Activated T-cell treated with anti-CD3 and anti-CD28 coated beads for 1 hour (primary cell): ENCODE measurements around the gene UTY.
A peak's percentile ranks its signal among the peaks of the same experiment; 100 is the strongest.

Experiments used
- DNase-seq: peaks from one replicate; pipeline ENCODE4 v3.0.0-alpha.2; 2020; ENCODE audit warnings: low read depth

UTY gene

DNA sequence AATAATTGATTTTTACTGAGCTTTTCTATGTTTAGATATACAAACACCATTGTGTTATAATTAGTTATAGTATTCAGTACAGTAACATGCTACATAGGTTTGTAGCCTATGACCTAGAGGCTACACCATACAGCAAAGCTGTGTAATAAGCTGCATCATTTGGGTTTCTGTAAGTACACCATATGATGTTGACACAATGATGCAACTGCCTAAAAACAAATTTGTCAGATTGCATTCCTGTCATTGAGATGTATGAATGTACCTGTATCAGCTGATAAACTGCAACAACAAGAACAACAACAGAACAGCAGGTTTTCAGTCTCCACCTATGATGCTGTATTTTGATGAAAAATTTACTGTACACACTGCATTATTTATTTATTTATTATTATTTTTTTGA, 64.3 kb downstream of the UTY start:
- no peak for DNase-seq

DNA sequence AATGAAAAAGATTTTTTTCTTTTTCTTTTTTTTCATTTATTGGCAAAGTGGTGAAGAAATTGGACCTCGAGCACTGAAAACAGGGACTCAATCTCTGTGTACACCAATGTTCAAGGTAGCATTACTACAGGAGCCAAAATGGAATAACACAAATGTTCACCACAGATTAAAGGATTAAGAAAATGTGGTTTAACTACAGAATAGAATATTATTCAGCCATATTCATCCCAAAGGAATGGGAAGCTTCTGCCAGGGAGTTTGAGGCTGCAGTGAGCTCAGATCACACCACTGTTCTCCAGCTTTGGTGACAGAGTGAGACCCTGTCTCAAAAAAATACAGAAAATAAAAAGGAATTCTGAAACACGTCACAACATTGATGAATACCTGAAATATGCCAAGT, 81.0 kb downstream of the UTY start:
- no peak for DNase-seq

DNA sequence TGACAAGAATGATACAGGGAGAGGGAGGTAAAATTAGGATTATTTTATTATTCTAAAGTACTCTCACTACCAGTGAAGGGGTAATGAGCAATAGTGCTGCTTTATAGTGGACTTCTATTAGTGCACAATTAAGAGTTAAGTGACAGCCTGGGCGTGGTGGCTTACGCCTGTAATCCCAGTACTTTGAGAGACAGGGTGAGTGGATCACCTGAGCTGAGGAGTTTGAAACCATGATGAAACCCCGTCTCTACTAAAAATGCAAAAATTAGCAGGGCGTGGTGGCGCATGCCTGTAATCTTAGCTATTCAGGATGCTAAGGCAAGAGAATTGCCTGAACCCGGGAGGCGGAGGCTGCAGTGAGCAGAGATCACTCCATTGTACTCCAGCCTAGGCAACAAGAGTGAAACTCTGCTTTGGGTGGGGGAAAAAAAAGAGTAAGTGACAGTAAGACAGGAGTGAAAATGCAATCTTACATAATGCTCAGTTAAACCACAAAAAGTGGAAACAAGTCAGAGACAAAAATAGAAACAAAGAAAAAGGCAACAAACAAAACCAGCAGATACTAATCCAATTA, 98.6 kb downstream of the UTY start:
- no peak for DNase-seq

DNA sequence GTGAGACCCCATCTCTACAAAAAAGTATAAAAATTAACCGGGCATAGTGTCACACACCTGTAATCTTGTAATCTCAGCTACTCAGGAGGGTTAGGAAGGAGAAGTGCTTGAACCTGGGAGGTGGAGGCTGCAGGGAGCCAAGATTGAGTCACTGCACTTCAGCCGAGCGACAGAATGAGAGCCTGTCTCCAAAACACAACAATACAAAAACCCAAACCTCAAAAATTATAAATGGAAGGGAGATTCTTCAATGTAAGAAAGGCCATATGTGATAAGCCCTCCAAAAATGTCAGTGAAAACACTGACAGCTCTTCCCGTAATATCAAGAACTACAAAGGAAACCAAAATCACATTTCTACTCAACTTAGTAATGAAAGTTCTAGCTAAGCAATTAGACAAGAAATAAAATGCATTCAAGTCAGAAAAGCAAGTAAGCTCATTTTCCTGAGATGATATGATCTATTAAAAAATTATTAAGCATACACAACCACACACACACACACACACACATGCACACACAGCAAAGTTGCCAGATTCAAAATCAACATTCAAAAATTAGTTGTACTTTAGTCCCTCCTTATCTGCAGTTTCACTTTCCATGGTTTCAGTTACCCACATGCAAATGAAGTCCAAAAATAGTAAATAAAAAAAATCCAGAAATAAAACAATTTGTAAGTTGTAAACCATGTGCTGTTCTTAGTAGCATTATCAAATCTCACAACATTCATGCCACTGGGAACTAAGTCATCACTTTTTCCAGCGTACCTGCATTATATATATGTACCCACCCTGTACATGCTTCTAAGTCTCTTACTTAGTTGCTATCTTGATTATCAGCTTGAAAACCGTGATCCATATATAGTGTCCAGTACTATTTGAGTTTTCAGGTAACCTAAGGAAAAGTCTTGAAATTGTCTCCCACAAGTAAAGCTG, 108.7 kb downstream of the UTY start:
- no peak for DNase-seq

DNA sequence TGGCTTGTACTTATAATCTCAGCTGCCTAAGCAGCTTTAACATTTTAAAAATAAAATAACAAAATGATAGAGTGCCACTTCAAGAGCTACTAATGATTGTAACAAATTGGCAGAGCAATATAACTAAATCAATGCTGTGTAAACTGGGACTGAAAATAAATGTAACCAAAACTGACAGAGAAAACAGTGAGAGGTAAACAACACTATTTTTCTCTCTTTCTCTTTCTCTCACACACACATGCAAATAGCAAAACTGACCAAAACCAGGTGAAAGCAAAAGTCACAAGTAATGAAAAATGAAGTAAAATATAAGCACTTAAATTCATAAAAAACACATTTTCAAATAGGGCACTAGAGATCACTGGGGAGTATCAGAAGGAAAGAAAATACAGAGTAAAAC, 109.6 kb downstream of the UTY start:
- DNase-seq, result no peak

DNA sequence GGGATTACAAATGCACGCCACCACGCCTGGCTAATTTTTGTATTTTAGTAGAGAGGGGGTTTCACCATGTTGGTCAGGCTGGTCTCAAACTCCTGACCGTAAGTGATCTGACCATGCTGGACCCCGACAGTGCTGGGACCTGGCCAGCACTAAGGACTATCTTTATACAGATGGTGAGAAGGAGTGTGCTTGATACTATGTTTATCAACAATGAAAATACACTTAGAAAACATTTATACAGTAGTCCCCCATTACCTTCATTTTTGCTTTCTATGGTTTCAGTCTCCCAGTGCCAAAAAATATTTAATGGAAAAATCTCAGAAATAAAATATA, 111.4 kb downstream of the UTY start:
- no peak for DNase-seq

DNA sequence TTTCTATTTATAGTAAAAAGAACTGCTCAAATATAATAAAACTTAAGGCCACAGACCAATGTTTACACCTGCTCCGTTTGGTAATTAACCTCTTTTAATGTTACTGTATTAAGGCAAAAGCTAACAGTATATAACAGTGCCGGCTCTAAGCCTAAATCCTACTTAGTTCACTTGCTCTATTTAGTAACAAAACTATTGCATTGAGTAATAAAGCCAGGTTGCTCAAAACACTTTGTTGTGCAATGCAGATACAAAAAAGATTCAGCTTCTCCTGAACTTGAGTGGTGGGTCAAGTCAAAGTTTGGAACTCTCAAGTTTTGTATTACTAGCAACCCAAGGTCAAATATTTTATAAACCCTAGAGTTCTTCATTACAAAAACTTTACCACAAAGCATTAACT, 116.2 kb downstream of the UTY start:
- DNase-seq, result no peak

DNA sequence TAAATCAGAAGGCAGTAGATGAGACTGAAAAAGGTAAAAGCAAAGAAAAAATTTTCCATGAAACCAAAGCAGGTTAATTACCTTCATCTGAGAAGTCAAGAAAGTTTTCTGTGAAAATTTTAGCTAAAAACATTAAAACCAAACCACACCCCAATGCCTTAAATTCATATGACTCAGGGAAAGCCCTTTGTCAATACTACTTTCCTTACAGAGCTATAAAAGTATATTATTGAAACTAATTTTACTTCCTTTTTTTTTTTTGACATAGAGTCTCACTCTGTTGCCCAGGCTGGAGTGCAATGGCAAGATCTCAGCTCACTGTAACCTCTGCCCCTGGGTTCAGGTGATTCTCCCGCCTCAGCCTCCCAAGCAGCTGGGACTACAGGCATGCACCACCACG, 117.2 kb downstream of the UTY start:
- DNase-seq, result no peak

DNA sequence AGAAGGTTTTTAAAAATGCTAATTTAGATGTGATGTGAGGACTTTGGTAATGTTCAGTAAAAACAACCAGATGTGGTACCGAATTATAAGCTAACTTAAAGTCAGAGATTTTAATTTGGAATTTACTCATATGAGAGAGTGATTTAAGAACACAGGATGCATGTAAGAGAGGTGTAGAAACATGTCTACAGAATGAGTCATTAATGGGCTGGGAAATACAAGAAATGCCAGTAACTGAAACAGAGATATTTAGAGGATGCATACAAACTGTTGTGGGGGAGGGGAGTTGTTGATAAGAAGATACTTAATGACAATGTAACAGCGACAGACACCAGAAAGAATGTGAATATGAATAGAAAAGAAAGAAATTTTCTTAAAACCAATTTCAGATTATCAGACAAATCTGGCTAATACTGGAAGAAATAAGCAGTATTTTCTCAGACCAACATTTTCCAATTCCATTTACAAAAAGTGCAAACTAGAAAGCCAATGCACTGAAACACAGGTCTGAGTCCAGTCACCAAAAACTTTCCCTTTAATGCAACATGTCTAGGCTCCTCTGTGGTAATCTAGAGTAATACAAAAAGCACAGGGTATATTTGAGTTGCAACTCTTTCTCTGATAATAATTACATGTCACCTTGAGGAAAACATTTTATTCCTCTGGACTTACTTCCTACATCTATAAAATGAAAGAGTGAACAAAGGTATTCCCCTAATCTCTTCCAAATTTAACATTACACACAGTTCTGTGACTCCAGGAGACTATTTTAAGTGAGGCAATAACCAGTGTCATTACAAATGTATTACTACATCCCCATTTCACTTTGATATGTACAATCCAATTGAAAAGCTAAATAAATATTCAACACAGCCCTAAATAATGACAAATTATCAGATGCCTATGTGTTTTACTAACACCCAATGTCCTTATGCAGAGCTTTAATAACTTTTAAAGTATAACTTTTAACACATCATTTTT, 117.9 kb downstream of the UTY start:
- no peak for DNase-seq

DNA sequence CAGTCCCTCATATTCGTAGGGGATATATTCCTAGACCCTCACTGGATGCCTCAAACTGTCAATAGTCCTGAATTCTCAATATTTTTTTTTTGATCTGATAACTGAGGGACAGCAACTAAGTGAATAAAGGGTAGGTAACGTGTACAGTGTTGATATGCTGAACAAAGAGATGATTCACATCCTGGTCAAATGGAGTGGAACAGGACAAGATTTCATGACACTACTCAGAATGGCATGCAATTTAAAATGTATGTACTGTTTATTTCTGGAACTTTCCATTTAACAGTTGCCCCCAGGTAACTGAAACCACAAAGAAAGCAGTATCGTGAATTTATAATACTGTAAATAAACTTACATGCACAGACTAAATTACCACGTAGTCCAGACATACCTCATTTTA, 128.4 kb downstream of the UTY start:
- DNase-seq, result no peak

DNA sequence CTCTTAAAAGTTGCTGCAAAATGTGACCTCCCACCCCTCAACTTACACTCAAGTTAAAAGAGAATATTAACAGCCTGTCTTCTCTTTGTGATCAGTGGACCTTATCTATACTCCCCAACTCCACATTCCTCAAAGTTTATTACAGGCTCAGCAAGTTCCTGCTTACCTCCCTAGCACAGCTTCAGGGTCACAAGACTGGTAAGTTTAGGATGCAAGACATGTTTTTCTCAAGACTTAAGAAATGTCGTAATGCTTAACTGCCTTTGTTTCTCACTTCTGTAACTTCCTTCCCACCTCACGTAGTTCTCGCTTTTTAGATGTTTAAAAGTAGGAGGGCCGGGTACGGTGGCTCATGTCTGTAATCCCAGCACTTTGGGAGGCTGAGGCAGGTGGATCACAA, 132.7 kb downstream of the UTY start:
- DNase-seq, result no peak

DNA sequence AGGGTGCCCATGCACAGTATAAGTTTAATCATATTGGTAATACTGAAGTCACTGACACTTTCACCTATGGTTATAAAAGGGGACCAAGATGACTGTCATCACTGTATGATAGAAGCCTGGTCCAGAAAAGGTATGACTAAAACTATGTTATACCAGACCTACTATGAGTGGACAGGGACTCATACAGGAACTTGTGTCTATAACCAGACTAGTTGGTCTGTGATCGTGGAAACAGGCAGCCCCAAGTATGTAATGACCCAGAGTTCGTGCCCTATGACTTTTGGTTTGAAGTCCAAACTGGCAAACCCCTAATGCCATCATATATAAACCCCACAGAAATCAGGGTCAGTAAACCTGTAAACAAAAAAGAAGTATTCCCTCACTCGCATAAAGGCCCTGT, 134.3 kb downstream of the UTY start:
- DNase-seq, result no peak

DNA sequence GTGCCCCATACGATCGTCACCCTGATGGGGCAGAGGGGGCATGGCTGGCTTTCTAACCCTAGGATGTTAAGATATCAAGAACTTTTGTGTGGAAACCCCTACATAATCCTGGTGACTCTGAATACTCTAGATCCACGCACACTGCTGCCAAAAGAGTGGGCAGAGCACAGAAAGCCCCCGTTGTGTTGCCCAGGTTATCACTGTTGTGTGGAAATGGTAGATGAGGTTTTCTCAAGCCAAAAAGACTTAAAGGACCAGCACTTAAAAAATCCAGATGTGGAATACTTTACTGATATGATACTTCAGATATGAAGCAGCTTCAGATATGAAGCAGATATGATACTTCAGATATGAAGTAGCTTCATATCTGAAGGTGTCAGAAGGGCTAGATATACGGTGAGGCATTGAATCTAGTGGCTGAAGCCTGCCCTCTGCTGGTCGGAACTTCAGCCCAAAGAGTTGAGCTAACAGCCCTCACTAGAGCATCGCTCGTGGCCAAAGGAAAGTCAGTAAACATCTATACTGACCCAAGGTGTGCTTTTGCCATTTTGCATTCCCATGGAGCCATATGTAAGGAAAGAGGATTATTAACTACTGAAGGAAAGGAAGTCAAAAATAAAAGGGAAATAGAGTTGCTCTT, 136.4 kb downstream of the UTY start:
- peak; percentile 13 for DNase-seq

DNA sequence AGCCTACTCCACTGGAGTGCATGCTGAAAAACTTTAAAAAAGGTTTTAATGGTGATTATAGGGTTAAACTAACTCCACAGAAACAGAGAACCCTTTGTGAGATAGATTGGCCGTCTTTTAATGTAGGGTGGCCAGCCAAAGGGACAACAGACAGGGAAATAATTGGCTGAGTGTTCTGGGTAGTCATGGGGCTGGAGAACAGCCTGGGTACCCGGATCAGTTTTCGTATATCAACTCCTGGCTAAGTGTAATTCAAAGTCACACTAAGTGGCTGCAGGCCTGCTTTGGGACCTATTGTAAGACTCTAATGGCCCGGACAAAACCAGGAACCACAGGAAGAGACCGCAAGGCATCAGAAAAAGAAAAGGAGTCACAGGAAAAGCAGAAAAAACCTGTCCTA, 139.9 kb downstream of the UTY start:
- DNase-seq, result no peak

DNA sequence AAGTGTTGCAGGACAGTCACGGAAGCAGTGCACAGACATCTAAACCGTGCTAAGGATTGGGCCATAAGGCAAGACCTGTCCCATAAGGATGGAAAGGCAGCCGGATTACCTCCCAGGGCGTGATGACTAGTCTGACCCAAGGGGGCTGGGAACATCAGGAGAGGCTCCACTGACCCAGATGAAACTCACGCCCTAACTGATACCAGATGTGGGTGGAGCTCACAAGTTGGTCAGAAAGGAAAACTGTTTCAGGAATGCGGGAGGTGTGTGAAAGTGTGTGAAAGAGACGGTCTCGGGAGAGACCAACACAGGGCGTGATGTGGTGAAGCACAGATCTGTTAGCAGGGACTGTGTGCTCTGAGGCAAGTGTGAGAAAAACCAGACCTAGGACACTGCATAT, 140.5 kb downstream of the UTY start:
- DNase-seq, result no peak

DNA sequence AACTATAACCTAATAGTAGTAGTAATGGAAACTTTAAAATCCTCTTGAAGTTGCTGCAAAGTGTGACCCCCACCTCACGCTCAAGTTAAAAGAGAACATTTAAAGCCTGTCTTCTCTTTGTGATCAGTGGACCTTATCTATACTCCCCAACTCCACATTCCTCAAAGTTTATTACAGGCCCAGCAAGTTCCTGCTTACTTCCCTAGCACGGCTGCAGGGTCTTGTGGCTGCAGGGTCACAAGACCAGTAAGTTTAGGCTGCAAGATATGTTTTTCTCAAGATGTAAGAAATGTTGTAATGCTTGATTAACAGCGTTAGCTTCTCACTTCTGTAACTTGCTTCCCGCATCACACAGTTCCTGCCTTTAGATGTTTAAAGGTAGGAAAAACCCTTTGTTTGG, 141.1 kb downstream of the UTY start:
- DNase-seq, result no peak

DNA sequence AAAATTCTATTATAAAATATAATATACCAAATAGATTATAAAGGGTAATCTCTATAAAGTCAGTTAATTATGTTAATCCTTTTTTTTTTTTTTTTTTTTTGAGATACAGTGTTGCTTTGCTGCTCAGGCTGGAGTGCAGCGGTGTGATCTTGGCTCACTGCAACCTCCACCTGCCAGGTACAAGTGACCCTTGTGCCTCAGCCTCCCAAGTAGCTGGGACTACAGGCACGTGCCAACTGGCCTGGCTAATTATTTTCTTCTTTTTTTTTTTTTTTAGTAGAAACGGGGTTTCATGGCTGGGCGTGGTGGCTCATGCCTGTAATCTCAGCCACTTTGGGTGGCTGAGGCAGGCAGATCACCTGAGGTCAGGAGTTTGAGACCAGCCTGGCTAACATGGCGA, 141.9 kb downstream of the UTY start:
- DNase-seq, result no peak

DNA sequence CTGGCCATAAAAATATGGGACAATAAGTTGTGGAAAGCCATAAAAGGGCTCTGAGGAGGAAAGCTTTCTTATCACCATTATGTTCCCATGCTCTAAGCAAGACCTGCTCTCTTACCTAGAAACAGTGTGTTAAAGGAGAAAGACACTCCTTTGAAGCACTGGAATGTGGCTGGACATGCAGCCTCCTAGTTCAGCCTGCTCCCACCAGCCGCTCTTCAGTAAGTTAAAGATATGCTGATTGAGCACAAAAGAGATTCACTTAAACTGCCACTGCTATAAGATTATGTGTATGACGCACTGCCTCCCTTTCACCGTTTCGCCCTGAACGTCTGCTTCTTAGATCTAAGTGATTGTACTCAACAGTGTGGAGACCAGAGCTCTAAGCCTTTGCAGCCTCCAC, 146.0 kb downstream of the UTY start:
- no peak for DNase-seq

DNA sequence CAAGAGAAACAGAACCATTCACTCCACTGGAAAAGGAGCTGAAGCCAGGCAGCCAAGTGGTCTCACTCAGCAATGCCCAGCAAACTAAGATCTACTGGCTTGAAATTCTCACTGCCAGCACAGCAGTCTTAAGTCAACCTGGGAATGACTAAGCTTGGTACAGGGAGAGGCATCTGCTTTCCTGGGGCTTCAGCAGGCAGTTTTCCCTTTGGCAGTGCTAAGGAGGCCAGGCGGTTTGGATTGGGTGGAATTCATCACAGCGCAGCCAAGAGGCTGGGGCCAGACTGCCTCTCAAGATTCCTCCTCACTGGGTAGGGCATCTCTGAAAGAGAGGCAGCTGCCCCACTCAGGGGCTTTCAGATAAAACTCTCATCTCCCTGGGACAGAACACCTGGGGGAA, 149.2 kb downstream of the UTY start:
- no peak for DNase-seq

DNA sequence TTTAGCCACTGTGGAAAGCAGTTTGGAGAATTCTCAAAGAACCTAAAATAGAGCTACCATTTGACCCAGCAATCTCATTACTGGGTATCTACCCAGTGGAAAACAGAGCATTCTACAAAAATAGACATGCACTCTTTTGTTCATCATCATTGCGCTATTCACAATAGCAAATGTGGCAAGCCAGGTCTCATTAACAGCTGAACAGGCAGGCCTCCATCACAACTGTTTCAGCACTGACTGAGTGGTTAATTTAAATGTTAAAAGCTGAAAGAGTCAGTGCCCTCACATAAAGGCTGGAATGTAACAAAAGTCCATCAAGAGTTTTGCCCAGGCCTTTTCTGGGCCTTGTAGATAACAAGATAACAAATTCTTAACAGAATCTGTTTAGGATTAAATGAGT, 166.9 kb downstream of the UTY start:
- DNase-seq, result no peak

DNA sequence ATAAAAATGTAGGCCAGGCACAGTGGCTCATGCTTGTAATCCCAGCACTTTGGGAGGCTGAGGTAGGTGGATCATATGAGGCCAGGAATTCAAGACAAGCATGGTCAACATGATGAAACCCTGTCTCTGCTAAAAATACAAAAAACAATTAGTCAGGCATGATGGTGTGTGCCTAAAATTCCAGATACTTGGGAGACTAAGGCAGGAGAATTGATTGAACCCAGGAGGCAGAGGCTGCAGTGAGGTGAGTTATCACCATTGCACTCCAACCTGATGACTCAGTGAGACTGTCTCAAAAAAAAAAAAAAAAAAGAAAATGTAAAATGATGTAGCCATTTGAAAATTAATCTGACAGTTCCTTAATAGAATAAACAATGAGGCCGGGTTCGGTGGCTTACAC, 171.9 kb downstream of the UTY start:
- no peak for DNase-seq

DNA sequence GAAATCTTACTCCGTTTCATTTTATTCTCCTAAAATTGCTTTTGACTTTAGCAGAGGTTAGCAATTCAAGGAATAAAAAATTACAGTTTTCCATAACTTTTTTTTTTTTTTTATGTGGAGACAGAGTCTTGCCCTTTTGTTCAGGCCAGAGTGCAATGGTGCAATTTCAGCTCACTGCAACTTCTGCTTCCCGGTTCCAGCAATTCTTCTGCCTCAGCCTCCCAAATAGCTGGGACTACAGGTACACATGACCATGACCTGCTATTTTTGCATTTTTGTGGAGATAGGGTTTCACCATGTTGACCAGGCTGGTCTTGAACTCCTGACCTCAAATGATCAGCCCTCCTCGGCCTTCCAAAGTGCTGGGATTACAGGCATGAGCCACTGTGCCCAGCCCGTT, 179.0 kb downstream of the UTY start:
- no peak for DNase-seq
